Large intestine (tissue), 3 donors: Measurements from ENCODE around the gene TECPR2. TPM values are rescaled to one million over a fixed set of nuclear protein-coding genes. Genes with fewer than 3 reads are reported as not detected.

Experiments used
- DNase-seq, 2 donors: peaks; one replicate each; pipeline versions ENCODE4 v3.0.0 to v3.0.0-alpha.2; 2013
- H3K27ac ChIP-seq: one replicate; pipeline ENCODE4 v1.5.1; 2013; ENCODE audit warnings: low read length
- H3K27me3 ChIP-seq: 2 replicates; pipeline ENCODE4 v1.6.1; 2013; ENCODE audit warnings: low read length; ENCODE audit not compliant: control insufficient read depth, insufficient read depth
- H3K36me3 ChIP-seq: 2 replicates; pipeline ENCODE4 v1.6.1; 2013; ENCODE audit warnings: low read length; ENCODE audit not compliant: control insufficient read depth, insufficient read depth
- H3K4me1 ChIP-seq: one replicate; pipeline ENCODE4 v1.6.1; 2013; ENCODE audit warnings: low read length; ENCODE audit not compliant: control insufficient read depth, insufficient read depth
- H3K4me3 ChIP-seq: one replicate; pipeline ENCODE4 v1.5.1; 2013; ENCODE audit warnings: low read length
- H3K9me3 ChIP-seq: one replicate; pipeline ENCODE4 v1.6.1; 2013; ENCODE audit warnings: mild to moderate bottlenecking, low read depth, low read length, moderate library complexity; ENCODE audit not compliant: control insufficient read depth
- WGBS: methylation state at CpG from one replicate; pipeline ENCODE4 v1.1.5; 2013; ENCODE audit warnings: low lambda C conversion rate; ENCODE audit not compliant: insufficient coverage; 5-methylcytosine and 5-hydroxymethylcytosine counted together
- polyA plus RNA-seq: library from polyadenylated mRNA; unstranded; fragments of 120-200 nt; gene quantifications from one replicate; pipeline ENCODE4 v1.2.1, GENCODE V29; 2013

Gene TECPR2
- polyA plus RNA-seq, 1 donor = 10.6 TPM

- no peaks in the 10 kb centered on the region for H3K27me3 ChIP-seq
- WGBS = 100% methylated on average over 6 of the region's 20 CpGs
- no peak overlapping the region for H3K4me3 ChIP-seq
- H3K9me3 ChIP-seq = peaks cover 3% of the 10 kb centered on the region
- DNase-seq = no peak
- H3K36me3 ChIP-seq = peaks cover 49% of the 10 kb centered on the region
- H3K27ac ChIP-seq = no peak overlapping the region
- peaks cover 14% of the 10 kb centered on the region for H3K4me1 ChIP-seq
These were observed 139.1 kb downstream of the TECPR2 start for GRCh38 chr14:102501751-102502315.

DNA sequence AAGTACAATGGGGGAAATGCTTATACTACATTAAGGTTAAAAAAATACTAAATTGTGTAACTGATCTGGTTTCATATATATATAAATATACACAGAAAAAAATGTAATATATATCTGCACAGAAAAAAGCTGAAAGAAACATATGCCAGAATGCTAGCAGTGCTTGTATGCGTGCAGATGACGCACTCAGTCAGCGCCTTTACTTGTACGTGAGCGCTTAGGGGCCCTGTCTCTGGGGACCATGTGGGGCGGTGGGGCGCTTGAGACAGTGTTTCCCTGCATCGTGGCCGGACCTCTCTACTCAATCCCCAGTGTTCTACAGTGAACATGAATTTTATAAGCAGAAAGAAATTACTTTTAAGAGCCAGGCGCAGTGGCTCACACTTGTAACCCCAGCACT, 139.8 kb downstream of the TECPR2 start:
- H3K4me3 ChIP-seq = no peak overlapping the region
- DNase-seq = no peak
- H3K4me1 ChIP-seq = peaks cover 14% of the 10 kb centered on the region
- H3K27me3 ChIP-seq = no peaks in the 10 kb centered on the region
- WGBS = 100% methylated on average over 1 of the region's 10 CpGs
- H3K9me3 ChIP-seq = peaks cover 3% of the 10 kb centered on the region
- H3K27ac ChIP-seq = no peak overlapping the region
- H3K36me3 ChIP-seq = peaks cover 43% of the 10 kb centered on the region

DNA sequence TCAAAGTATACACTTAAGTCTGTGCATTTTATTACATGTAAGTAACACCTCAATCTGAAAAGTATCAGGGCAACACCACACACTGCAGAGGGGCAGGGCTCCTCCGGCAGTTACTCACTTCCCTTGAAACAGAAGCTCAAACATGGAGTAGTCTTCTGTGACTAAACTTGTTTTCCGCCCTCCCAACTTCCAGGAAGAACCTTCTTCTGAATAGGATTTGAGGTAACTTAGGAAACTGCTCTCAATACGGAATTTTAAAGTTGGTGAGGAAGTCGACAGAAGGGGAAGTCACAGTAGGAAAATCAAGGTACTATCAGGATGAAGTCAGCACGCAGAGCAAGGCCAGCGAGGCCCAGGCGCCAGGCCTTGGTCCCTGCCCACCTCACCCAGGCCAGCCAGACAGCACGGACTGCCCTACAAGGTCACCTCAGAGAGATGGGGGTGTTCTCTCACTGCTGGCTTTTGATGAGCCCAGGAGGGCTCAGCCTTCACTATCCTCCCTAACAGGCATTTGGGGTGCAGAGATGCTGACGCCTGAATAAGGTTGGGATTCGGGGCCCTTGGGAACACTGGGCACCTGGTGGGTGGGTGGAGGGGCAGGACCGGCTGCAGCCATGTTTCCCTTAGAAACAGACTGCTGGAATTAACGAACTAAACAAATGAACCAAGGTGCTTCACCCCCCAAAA, 141.0 kb downstream of the TECPR2 start:
- H3K27me3 ChIP-seq = no peaks in the 10 kb centered on the region
- no peak overlapping the region for H3K4me3 ChIP-seq
- no peak for DNase-seq
- no peaks in the 10 kb centered on the region for H3K9me3 ChIP-seq
- peaks cover 33% of the 10 kb centered on the region for H3K36me3 ChIP-seq
- no peak overlapping the region for H3K27ac ChIP-seq
- H3K4me1 ChIP-seq = peaks cover 13% of the 10 kb centered on the region
- 80% methylated on average over 1 of the region's 12 CpGs for WGBS

DNA sequence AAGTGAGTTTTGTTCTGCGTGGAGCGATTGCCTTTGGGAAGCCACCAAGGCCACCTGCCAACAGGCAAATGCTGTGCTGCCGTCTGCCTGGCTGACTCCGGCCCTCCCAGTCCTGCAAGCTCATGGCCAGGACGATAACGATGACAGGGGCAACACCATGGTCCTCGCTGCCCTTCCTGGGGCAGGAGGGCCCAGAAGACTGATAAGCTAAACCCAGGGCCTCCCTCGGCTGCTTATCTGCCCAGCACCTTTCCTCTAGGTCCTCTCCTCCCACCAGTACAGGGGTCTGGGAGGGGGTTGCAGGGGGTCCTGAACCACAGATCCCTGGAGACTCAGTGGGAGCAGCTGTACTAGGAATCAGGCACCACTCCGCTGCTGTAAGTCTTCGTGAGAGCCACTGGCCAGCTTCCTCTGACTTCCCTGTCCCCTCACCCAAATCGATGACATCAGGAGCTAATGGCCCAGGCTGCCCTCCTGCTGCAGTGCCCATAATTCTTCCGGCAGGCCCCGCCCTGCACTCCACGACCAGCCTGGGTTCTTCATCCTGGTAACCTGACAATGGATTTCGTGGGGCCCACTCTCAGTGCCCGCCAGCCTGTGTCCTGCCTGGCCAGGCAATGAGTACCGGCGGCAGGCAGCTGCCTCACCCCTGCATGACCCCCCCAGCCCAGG, 141.7 kb downstream of the TECPR2 start:
- DNase-seq = no peak
- Histone ChIP-seq H3K4me3 (no peak overlapping the region), H3K9me3 (no peaks in the 10 kb centered on the region), H3K27me3 (no peaks in the 10 kb centered on the region), H3K4me1 (peaks cover 13% of the 10 kb centered on the region), H3K36me3 (peaks cover 27% of the 10 kb centered on the region), H3K27ac (no peak overlapping the region)
- no CpG with 5 or more reads among the region's 18 CpGs for WGBS

- Histone ChIP-seq H3K27me3 (no peaks in the 10 kb centered on the region), H3K27ac (no peak overlapping the region), H3K36me3 (peaks cover 23% of the 10 kb centered on the region), H3K4me1 (peaks cover 14% of the 10 kb centered on the region), H3K4me3 (no peak overlapping the region), H3K9me3 (no peaks in the 10 kb centered on the region)
- no CpG with 5 or more reads among the region's 7 CpGs for WGBS
- no peak for DNase-seq
These were observed 142.4 kb downstream of the TECPR2 start for GRCh38 chr14:102505000-102505619.

DNA sequence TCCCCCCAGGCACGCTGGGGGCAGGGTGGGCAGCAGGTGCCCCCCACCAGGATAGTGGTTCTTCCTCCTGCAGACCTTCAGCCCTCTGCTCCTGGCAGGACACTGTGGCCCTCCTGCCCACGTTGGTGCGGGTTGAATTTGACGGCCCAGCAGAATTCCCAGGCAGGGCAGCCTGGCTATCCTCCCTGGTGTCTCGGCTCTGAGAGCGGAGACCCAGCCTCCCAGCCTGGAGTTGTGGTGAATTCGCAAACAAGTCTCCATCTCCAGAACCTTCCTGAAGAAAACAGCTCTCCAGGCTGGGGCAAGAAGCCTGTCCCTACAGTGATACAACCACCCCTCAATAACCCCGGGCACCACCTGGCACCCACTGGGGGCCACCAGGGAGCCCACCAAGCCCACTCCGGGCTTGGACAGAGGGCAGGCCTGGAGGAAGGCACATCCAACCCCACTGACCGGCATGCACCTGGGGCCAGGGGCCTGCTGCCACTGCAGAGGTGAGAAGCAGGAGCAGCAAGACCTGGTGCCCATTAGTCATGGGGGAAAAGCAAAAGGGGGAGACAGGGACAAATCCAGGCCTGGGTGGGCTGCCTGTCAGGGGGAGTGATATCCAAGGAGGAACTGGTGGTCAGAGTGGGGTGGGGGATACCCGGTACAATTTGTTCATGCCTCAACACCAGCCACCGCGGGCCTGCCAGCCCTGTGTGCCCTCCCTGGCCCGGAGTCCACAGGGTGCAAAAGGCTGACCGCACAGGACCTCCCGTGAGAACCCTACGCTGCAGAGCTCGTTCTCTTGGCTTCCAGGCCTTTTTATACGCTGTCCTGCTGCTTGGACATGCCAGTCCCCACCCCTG, 143.3 kb downstream of the TECPR2 start:
- DNase-seq = no peak
- Histone ChIP-seq H3K4me1 (peaks cover 23% of the 10 kb centered on the region), H3K27me3 (no peaks in the 10 kb centered on the region), H3K9me3 (no peaks in the 10 kb centered on the region), H3K36me3 (peaks cover 16% of the 10 kb centered on the region), H3K27ac (no peak overlapping the region), H3K4me3 (no peak overlapping the region)
- no CpG with 5 or more reads among the region's 19 CpGs for WGBS

DNA sequence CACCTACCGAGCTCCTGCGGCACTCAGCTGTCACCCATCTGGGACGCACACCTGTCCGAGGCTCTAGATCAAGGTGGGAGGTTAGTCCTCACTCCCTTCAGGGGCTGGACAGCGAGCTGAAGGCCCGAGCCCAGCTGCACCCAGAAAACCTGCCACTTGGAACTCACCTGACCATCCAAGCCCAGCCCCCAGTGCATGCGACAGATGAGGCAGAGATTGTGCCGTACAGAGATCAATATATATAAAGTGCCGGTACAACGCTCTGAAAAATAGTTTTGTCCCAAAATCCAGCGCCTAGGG, 143.8 kb downstream of the TECPR2 start:
- H3K36me3 ChIP-seq = peaks cover 16% of the 10 kb centered on the region
- no peak for DNase-seq
- H3K9me3 ChIP-seq = no peaks in the 10 kb centered on the region
- no peak overlapping the region for H3K27ac ChIP-seq
- peaks cover 29% of the 10 kb centered on the region for H3K4me1 ChIP-seq
- no peak overlapping the region for H3K4me3 ChIP-seq
- no peaks in the 10 kb centered on the region for H3K27me3 ChIP-seq
- 100% methylated on average over 2 of the region's 11 CpGs for WGBS

DNA sequence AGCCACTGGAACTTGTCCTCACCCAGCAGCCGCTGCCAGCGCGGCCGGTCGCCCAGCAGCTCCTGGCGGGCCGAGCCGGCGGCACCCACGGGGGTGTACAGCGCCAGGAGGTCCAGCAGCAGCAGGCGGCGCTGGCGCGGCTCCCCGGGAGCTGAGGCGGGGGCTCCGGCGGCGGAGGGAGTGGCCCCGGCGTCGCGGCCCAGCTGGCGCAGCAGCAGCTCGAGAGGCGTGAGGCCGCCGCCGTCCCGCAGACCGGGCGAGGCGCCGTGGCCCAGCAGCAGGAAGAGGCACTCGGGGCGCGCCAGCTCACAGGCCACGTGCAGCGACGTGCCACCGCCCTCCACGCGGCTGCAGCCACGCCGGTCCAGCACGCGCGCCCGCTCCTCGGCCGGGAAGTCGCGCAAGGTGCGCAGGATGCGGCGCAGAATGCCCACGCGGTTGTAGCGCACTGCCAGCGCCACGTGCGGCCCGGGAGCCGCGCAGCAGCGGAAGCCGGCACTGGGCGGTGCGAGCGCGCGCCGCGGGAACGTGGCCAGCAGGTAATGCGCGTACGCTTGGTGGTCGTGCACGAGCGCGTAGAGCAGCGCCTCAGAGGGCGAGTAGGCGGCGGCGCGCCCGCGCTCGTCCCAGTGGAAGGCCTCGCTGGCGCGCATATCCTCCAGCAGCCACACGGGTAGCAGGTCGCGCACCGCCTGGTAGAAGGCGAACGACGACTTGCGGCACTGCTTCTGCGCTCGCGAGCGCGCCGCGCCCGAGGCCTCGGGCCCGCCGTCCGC, 144.5 kb downstream of the TECPR2 start:
- H3K36me3 ChIP-seq = peaks cover 16% of the 10 kb centered on the region
- no peaks in the 10 kb centered on the region for H3K9me3 ChIP-seq
- WGBS = no CpG with 5 or more reads among the region's 115 CpGs
- DNase-seq = no peak
- peaks cover 36% of the 10 kb centered on the region for H3K4me1 ChIP-seq
- no peak overlapping the region for H3K4me3 ChIP-seq
- no peak overlapping the region for H3K27ac ChIP-seq
- no peaks in the 10 kb centered on the region for H3K27me3 ChIP-seq

GRCh38 chr14:102507857-102508312, 145.1 kb downstream of the TECPR2 start:
- Histone ChIP-seq H3K27me3 (no peaks in the 10 kb centered on the region), H3K4me1 (peaks cover 42% of the 10 kb centered on the region), H3K27ac (peak overlapping the region; percentile 96), H3K4me3 (peak overlapping the region; percentile 81), H3K36me3 (peaks cover 16% of the 10 kb centered on the region), H3K9me3 (no peaks in the 10 kb centered on the region)
- no CpG with 5 or more reads among the region's 21 CpGs for WGBS
- no peak for DNase-seq
